GM12878 (cell line): ENCODE results near the gene LMF2. TPM values are rescaled to one million over a fixed set of nuclear protein-coding genes. Genes with fewer than 3 reads are reported as not detected.

Experiments used
- ATAC-seq: fragments of 200-7000 bp; cut with Tn5 transposase; 3 replicates; pipeline ENCODE4 v1.9.1; 2020; ENCODE audit warnings: mild to moderate bottlenecking, moderate library complexity
- BruUV-seq: library from RNA; stranded (reverse); fragments of 400-500 nt; replicated peaks from 2 replicates; lab custom pipeline; 2021; lab: Mats Ljungman, UMichigan
- CTCF ChIA-PET: fragments of 300-600 bp; sonication (Branson Sonifier 250); formaldehyde crosslinking; extraction: SDS; loops from one replicate; lab custom pipeline; 2021; ENCODE audit warnings: inconsistent platforms; lab: Yijun Ruan, JAX
- POLR2A ChIA-PET: fragments of 350-600 bp; formaldehyde crosslinking; extraction: SDS; loops from one replicate; lab custom pipeline; 2021; ENCODE audit warnings: inconsistent platforms; lab: Charles Lee
- RAD21 ChIA-PET: fragments of 300-600 bp; sonication (Branson Sonifier 250); formaldehyde crosslinking; loops from one replicate; lab custom pipeline; 2023; ENCODE audit warnings: antibody characterized with exemption; ENCODE audit not compliant: unreplicated experiment; lab: Charles Lee
- SMC1A ChIA-PET: fragments of 300-600 bp; sonication (Branson Sonifier 250); formaldehyde crosslinking; loops from one replicate; lab custom pipeline; 2023; ENCODE audit not compliant: unreplicated experiment, uncharacterized antibody; lab: Charles Lee
- DNase-seq: peaks from one replicate; pipeline ENCODE4 v3.0.0-alpha.2; 2011; ENCODE audit warnings: low read depth, low spot score
- FAIRE-seq: peaks from 3 replicates; lab custom pipeline; 2011; peaks lifted over from hg19 to GRCh38; lab: Jason Lieb, UNC
- H2AFZ ChIP-seq: 2 replicates; pipeline ENCODE4 v1.6.0; 2011; ENCODE audit warnings: low read depth, low read length, control low read depth; ENCODE audit not compliant: control insufficient read depth
- H3K27ac ChIP-seq: 2 replicates; pipeline ENCODE4 v1.5.1; 2011; ENCODE audit warnings: control low read depth; ENCODE audit not compliant: control insufficient read depth, insufficient read depth
- H3K27me3 ChIP-seq, 2 experiments: replicated peaks in 1 of 2; 2 replicates each; pipeline versions ENCODE4 v1.6.0 to v1.6.1; 2011; ENCODE audit warnings: low read length in 1 of 2; ENCODE audit not compliant: control insufficient read depth in 2 of 2, insufficient read depth in 2 of 2
- H3K36me3 ChIP-seq, 2 experiments: 2 replicates each; pipeline ENCODE4 v1.5.1; 2011; ENCODE audit warnings: low read length in 1 of 2; ENCODE audit not compliant: control insufficient read depth in 2 of 2, insufficient read depth in 2 of 2
- H3K4me1 ChIP-seq: 2 replicates; pipeline ENCODE4 v1.6.1; 2011; ENCODE audit warnings: mild to moderate bottlenecking, low read length, moderate library complexity, mixed read lengths; ENCODE audit not compliant: control insufficient read depth, insufficient read depth
- H3K4me2 ChIP-seq: 2 replicates; pipeline ENCODE4 v1.6.0; 2011; ENCODE audit warnings: control low read depth; ENCODE audit not compliant: control insufficient read depth, insufficient read depth
- H3K4me3 ChIP-seq: fragments of 200-600 bp; sonication (generic); 2 replicates; pipeline ENCODE4 v1.5.1; 2016
- H3K79me2 ChIP-seq: 2 replicates; pipeline ENCODE4 v1.6.0; 2011; ENCODE audit warnings: low read length; ENCODE audit not compliant: control insufficient read depth, insufficient read depth
- H3K9ac ChIP-seq: 2 replicates; pipeline ENCODE4 v1.8.0; 2011; ENCODE audit warnings: low read length, control low read depth, mixed read lengths; ENCODE audit not compliant: control insufficient read depth, insufficient read depth
- H3K9me3 ChIP-seq: replicated peaks from 3 replicates; pipeline ENCODE4 v1.5.1; 2011; ENCODE audit warnings: mild to moderate bottlenecking, low read length; ENCODE audit not compliant: control insufficient read depth, insufficient read depth
- H4K20me1 ChIP-seq: 2 replicates; pipeline ENCODE4 v1.6.0; 2011; ENCODE audit not compliant: control insufficient read depth, insufficient read depth
- CREB1 ChIP-seq: IDR thresholded peaks from 2 replicates; pipeline ENCODE4 v1.6.1; 2012; ENCODE audit warnings: low read depth, mild to moderate bottlenecking, inconsistent platforms
- EP300 ChIP-seq, 2 experiments: fragments of 150-350 bp in 1 of 2; IDR thresholded peaks; 2 replicates each; pipeline ENCODE4 v1.6.1; 2011 to 2012; ENCODE audit warnings: low read depth in 2 of 2, low read length in 2 of 2, borderline replicate concordance in 1 of 2, improper control_type of control experiment in 1 of 2, inconsistent platforms in 1 of 2; ENCODE audit not compliant: control insufficient read depth in 1 of 2
- ESRRA ChIP-seq: IDR thresholded peaks from 2 replicates; pipeline ENCODE4 v1.6.1; 2012; ENCODE audit warnings: mild to moderate bottlenecking, low read length, improper control_type of control experiment
- HDAC2 ChIP-seq: fragments of 200-600 bp; sonication (generic); IDR thresholded peaks from 2 replicates; pipeline ENCODE4 v1.6.1; 2017
- KLF5 ChIP-seq: fragments of 450-650 bp; IDR thresholded peaks from 2 replicates; pipeline ENCODE4 v1.6.1; 2014; ENCODE audit warnings: mild to moderate bottlenecking; ENCODE audit not compliant: partially characterized antibody
- MYC ChIP-seq: IDR thresholded peaks from 2 replicates; pipeline ENCODE4 v1.6.1; 2011; ENCODE audit warnings: mild to moderate bottlenecking, low read length, moderate library complexity, inconsistent platforms; ENCODE audit not compliant: insufficient read depth, insufficient replicate concordance, insufficient read length, severe bottlenecking
- NBN ChIP-seq: fragments of 450-650 bp; IDR thresholded peaks from 2 replicates; pipeline ENCODE4 v1.6.1; 2016
- NKRF ChIP-seq: fragments of 450-650 bp; conservative IDR thresholded peaks from 2 replicates; pipeline ENCODE4 v1.6.1; 2017; ENCODE audit warnings: mild to moderate bottlenecking, moderate library complexity
- PAX5 ChIP-seq: IDR thresholded peaks from 2 replicates; pipeline ENCODE4 v1.6.1; 2011; ENCODE audit warnings: low read depth, low read length, borderline replicate concordance
- RB1 ChIP-seq: fragments of 450-650 bp; formaldehyde crosslinking; IDR thresholded peaks from 2 replicates; pipeline ENCODE4 v1.6.1; 2017; ENCODE audit warnings: mild to moderate bottlenecking, borderline replicate concordance
- RUNX3 ChIP-seq: IDR thresholded peaks from 2 replicates; pipeline ENCODE4 v1.6.1; 2012; ENCODE audit warnings: low read length, inconsistent platforms
- YY1 ChIP-seq: IDR thresholded peaks from 2 replicates; pipeline ENCODE4 v1.6.1; 2011; ENCODE audit warnings: low read depth, mild to moderate bottlenecking, low read length
- ZBED1 ChIP-seq: IDR thresholded peaks from 2 replicates; pipeline ENCODE4 v1.6.1; 2016; ENCODE audit warnings: borderline replicate concordance
- ZBTB40 ChIP-seq: fragments of 450-650 bp; IDR thresholded peaks from 2 replicates; pipeline ENCODE4 v1.6.1; 2016; ENCODE audit warnings: mild to moderate bottlenecking, moderate library complexity, borderline replicate concordance
- WGBS: methylation state at CpG from one replicate; pipeline ENCODE4 v1.1.6; 2016; ENCODE audit warnings: low lambda C conversion rate; ENCODE audit not compliant: insufficient replicate concordance, insufficient coverage; ENCODE audit errors: missing lambda C conversion rate; 5-methylcytosine and 5-hydroxymethylcytosine counted together
- in situ Hi-C: fragments of 300-500 bp; cut with MboI; formaldehyde crosslinking; loops from 9 replicates; pipeline ENCODE4 v1.14.3; 2018; ENCODE audit warnings: mixed read lengths
- intact Hi-C: fragments of 100-400 bp; cut with micrococcal nuclease; formaldehyde crosslinking; loops from one replicate; pipeline ENCODE4 v1.14.2; 2022; ENCODE audit not compliant: unreplicated experiment
- polyA plus RNA-seq, 11 experiments: library from polyadenylated mRNA; depleted of rRNA in 4 of 11; unstranded in 6 of 11; stranded (reverse) in 5 of 11; fragments of >200 nt; fragmentation: Nextera tagmentation in 4 of 11; fragmentation: Illumina TruSeq in 1 of 11; extraction: Ambion mirVana in 4 of 11; extraction: Trizol in 1 of 11; gene quantifications; 1 replicate in 1 of 11; 2 replicates in 10 of 11; pipeline versions ENCODE4 v1.2.1 to v1.2.3, GENCODE V29; 2011 to 2016; ENCODE audit warnings: inconsistent platforms in 2 of 11, missing spikeins in 2 of 11, low read depth in 1 of 11
- total RNA-seq, 4 experiments: library from RNA; depleted of rRNA in 3 of 4; stranded (reverse); fragments of >200 nt in 3 of 4; fragmentation: Illumina TruSeq in 1 of 4; extraction: Trizol in 1 of 4; gene quantifications; 2 replicates each; pipeline versions ENCODE4 v1.2.1 to v1.2.3, GENCODE V29; 2013 to 2021
- TF ChIP-seq, protein P1 (sequence below): IDR thresholded peaks from 2 replicates; pipeline ENCODE4 v1.6.1; 2012; ENCODE audit warnings: mild to moderate bottlenecking, low read depth, low read length

LMF2 gene
- total and polyA plus RNA-seq, 10 of the 15 experiments (the other 5 are each of a cell fraction or from before 2014, with no cell fraction given), result 0.08 to 57.5 (median 21.2) TPM

GRCh38 chr22:50550395-50550794 lies 42.9 kb upstream of the LMF2 start:
- ChIA-PET POLR2A (interaction anchor here (0.9 to 1.3 kb wide), 2 partner anchors 25 to 32 kb away, joined by 3 to 5 read pairs; partner anchors contain the start of genes CHKB and SCO2), RAD21 (interaction anchor here (1.3 to 1.9 kb wide), 2 partner anchors 25 to 71 kb away, joined by 4 read pairs; partner anchors contain the start of gene SCO2), CTCF (interaction anchor here (0.6 kb wide), 1 partner anchor 16 kb away, joined by 3 read pairs; no protein-coding TSS in a partner anchor), SMC1A (no interaction called here)
- Histone ChIP-seq H2AFZ (no peak overlapping the region), H3K9ac (no peak overlapping the region), H3K4me1 (peaks cover 9% of the 10 kb centered on the region), H3K79me2 (no peaks in the 10 kb centered on the region), H3K27ac (no peak overlapping the region), H3K36me3 (no peaks in the 10 kb centered on the region), H3K4me3 (no peak overlapping the region), H4K20me1 (no peaks in the 10 kb centered on the region), H3K27me3 (peaks cover 0 to 1% of the 10 kb centered on the region in 2 experiments; a peak in 1 of 4 replicates), H3K4me2 (no peak overlapping the region), H3K9me3 (no peaks in the 10 kb centered on the region)
- intact Hi-C loops (no loop called here), in situ Hi-C loops (no loop called here)
- TF ChIP-seq, protein P1, sequence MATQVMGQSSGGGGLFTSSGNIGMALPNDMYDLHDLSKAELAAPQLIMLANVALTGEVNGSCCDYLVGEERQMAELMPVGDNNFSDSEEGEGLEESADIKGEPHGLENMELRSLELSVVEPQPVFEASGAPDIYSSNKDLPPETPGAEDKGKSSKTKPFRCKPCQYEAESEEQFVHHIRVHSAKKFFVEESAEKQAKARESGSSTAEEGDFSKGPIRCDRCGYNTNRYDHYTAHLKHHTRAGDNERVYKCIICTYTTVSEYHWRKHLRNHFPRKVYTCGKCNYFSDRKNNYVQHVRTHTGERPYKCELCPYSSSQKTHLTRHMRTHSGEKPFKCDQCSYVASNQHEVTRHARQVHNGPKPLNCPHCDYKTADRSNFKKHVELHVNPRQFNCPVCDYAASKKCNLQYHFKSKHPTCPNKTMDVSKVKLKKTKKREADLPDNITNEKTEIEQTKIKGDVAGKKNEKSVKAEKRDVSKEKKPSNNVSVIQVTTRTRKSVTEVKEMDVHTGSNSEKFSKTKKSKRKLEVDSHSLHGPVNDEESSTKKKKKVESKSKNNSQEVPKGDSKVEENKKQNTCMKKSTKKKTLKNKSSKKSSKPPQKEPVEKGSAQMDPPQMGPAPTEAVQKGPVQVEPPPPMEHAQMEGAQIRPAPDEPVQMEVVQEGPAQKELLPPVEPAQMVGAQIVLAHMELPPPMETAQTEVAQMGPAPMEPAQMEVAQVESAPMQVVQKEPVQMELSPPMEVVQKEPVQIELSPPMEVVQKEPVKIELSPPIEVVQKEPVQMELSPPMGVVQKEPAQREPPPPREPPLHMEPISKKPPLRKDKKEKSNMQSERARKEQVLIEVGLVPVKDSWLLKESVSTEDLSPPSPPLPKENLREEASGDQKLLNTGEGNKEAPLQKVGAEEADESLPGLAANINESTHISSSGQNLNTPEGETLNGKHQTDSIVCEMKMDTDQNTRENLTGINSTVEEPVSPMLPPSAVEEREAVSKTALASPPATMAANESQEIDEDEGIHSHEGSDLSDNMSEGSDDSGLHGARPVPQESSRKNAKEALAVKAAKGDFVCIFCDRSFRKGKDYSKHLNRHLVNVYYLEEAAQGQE, result no peak
- TF ChIP-seq MYC, result no peak
- no peak for TF ChIP-seq ZBTB40
- no peak for TF ChIP-seq NKRF
- no peak for TF ChIP-seq CREB1
- TF ChIP-seq EP300 (IDR thresholded peaks at IDR 0.05; ENCODE audit: borderline replicate concordance in 1 of 2, control insufficient read depth in 1 of 2, low read depth in 2 of 2, low read length in 2 of 2), result no peak
- no peak for TF ChIP-seq ZBED1
- TF ChIP-seq RUNX3, result no peak
- TF ChIP-seq YY1, result no peak
- TF ChIP-seq PAX5, result no peak
- TF ChIP-seq RB1, result no peak
- no peak for TF ChIP-seq ESRRA
- no peak for TF ChIP-seq HDAC2
- no peak for TF ChIP-seq KLF5
- TF ChIP-seq NBN, result no peak
- BruUV-seq, result no TSS peak
- no peak for FAIRE-seq
- 61% methylated on average over 8 of the region's 8 CpGs for WGBS
- DNase-seq, result no peak
- no peak for ATAC-seq
